GM12878 (cell line): ENCODE measurements around the gene LARGE1. TPM values are rescaled to one million over a fixed set of nuclear protein-coding genes. Genes with fewer than 3 reads are reported as not detected.
A peak's percentile ranks its signal among the peaks of the same experiment; 100 is the strongest.

Source experiments
- BCL11A ChIP-seq: IDR thresholded peaks from 2 replicates; pipeline ENCODE4 v1.6.1; 2011; ENCODE audit warnings: low read depth, low read length
- CEBPZ ChIP-seq: fragments of 150-350 bp; IDR thresholded peaks from 2 replicates; pipeline ENCODE4 v1.6.1; 2016; ENCODE audit warnings: low read depth, low read length
- CREM ChIP-seq: IDR thresholded peaks from 2 replicates; pipeline ENCODE4 v1.6.1; 2014; ENCODE audit warnings: antibody characterized with exemption, low read depth
- E4F1 ChIP-seq: fragments of 450-650 bp; IDR thresholded peaks from 2 replicates; pipeline ENCODE4 v1.6.1; 2018; ENCODE audit warnings: borderline replicate concordance, mild to moderate bottlenecking; ENCODE audit not compliant: partially characterized antibody
- FOXM1 ChIP-seq: IDR thresholded peaks from 2 replicates; pipeline ENCODE4 v1.6.1; 2012; ENCODE audit warnings: low read depth, mild to moderate bottlenecking, inconsistent platforms, low read length, moderate library complexity
- IRF5 ChIP-seq: fragments of 450-650 bp; IDR thresholded peaks from 2 replicates; pipeline ENCODE4 v1.6.1; 2017; ENCODE audit warnings: borderline replicate concordance
- LARP7 ChIP-seq: fragments of 450-650 bp; IDR thresholded peaks from 2 replicates; pipeline ENCODE4 v1.6.1; 2017; ENCODE audit warnings: mild to moderate bottlenecking
- MEF2A ChIP-seq: IDR thresholded peaks from 2 replicates; pipeline ENCODE4 v1.6.1; 2011; ENCODE audit warnings: low read depth, mild to moderate bottlenecking, low read length, moderate library complexity; ENCODE audit not compliant: insufficient read depth
- MTA2 ChIP-seq: fragments of 450-650 bp; IDR thresholded peaks from 2 replicates; pipeline ENCODE4 v1.6.1; 2016; ENCODE audit warnings: low read depth, mild to moderate bottlenecking, moderate library complexity
- NBN ChIP-seq: fragments of 450-650 bp; IDR thresholded peaks from 2 replicates; pipeline ENCODE4 v1.6.1; 2016
- NR2F1 ChIP-seq: fragments of 450-650 bp; conservative IDR thresholded peaks from 2 replicates; pipeline ENCODE4 v1.6.1; 2017; ENCODE audit warnings: mild to moderate bottlenecking
- SP1 ChIP-seq: IDR thresholded peaks from one replicate; pipeline ENCODE4 v1.6.1; 2011; ENCODE audit warnings: low read depth, low read length
- SREBF1 ChIP-seq: IDR thresholded peaks from 2 replicates; pipeline ENCODE4 v1.6.1; 2012; ENCODE audit warnings: mild to moderate bottlenecking, low read length
- TARDBP ChIP-seq: IDR thresholded peaks from 2 replicates; pipeline ENCODE4 v1.6.1; 2016; ENCODE audit warnings: borderline replicate concordance
- TCF3 ChIP-seq: IDR thresholded peaks from 2 replicates; pipeline ENCODE4 v1.6.1; 2012; ENCODE audit warnings: low read depth, mild to moderate bottlenecking, low read length, borderline replicate concordance; ENCODE audit not compliant: insufficient read depth
- ZBTB4 ChIP-seq: fragments of 450-650 bp; formaldehyde crosslinking; IDR thresholded peaks from 2 replicates; pipeline ENCODE4 v1.4.0; 2022; ENCODE audit warnings: mild to moderate bottlenecking, moderate library complexity
- ZNF217 ChIP-seq: fragments of 450-650 bp; IDR thresholded peaks from 2 replicates; pipeline ENCODE4 v1.6.1; 2017; ENCODE audit warnings: antibody characterized with exemption, mild to moderate bottlenecking
- polyA plus RNA-seq, 11 experiments: library from polyadenylated mRNA; depleted of rRNA in 4 of 11; unstranded in 6 of 11; stranded (reverse) in 5 of 11; fragments of >200 nt; fragmentation: Nextera tagmentation in 4 of 11; fragmentation: Illumina TruSeq in 1 of 11; extraction: Ambion mirVana in 4 of 11; extraction: Trizol in 1 of 11; gene quantifications; 1 replicate in 1 of 11; 2 replicates in 10 of 11; pipeline versions ENCODE4 v1.2.1 to v1.2.3, GENCODE V29; 2011 to 2016; ENCODE audit warnings: inconsistent platforms in 2 of 11, missing spikeins in 2 of 11, low read depth in 1 of 11
- total RNA-seq, 4 experiments: library from RNA; depleted of rRNA in 3 of 4; stranded (reverse); fragments of >200 nt in 3 of 4; fragmentation: Illumina TruSeq in 1 of 4; extraction: Trizol in 1 of 4; gene quantifications; 2 replicates each; pipeline versions ENCODE4 v1.2.1 to v1.2.3, GENCODE V29; 2013 to 2021
- TF ChIP-seq, protein P1 (sequence below): fragments of 450-650 bp; IDR thresholded peaks from 2 replicates; pipeline ENCODE4 v1.6.1; 2016; ENCODE audit warnings: mild to moderate bottlenecking

Gene LARGE1
- total and polyA plus RNA-seq, 10 of the 15 experiments (the other 5 are each of a cell fraction or from before 2014, with no cell fraction given): 3.2 to 41.4 (median 17.3) TPM

GRCh38 chr22:33271390-33272161 is 648.7 kb downstream of the LARGE1 start (continued):
- TF ChIP-seq CEBPZ (no peak), SREBF1 (no peak), FOXM1 (peak; percentile 71), ZBTB4 (CRISPR knock-in tag) (no peak), LARP7 (no peak), TCF3 (no peak), TARDBP (no peak), MEF2A (peak; percentile 72), NR2F1 (peak; percentile 23; the same call in 1 of the 2 replicates), BCL11A (peak; percentile 90), CREM (peak; percentile 32; the same call in 1 of the 2 replicates), ZNF217 (peak; percentile 33; the same call in 1 of the 2 replicates), E4F1 (no peak), SP1 (no peak), NBN (peak; percentile 72; the same call in 1 of the 2 replicates), IRF5 (no peak), MTA2 (peak; percentile 91)
- TF ChIP-seq, protein P1, sequence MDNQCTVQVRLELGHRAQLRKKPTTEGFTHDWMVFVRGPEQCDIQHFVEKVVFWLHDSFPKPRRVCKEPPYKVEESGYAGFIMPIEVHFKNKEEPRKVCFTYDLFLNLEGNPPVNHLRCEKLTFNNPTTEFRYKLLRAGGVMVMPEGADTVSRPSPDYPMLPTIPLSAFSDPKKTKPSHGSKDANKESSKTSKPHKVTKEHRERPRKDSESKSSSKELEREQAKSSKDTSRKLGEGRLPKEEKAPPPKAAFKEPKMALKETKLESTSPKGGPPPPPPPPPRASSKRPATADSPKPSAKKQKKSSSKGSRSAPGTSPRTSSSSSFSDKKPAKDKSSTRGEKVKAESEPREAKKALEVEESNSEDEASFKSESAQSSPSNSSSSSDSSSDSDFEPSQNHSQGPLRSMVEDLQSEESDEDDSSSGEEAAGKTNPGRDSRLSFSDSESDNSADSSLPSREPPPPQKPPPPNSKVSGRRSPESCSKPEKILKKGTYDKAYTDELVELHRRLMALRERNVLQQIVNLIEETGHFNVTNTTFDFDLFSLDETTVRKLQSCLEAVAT: no peak
